ENCODE measurements around the gene TNPO3.

GRCh38 chr7:128941323-128941890, 113.5 kb downstream of the TNPO3 start:
- TF ChIP-seq CTCF (IDR thresholded peaks at IDR 0.05; ENCODE audit: poor library complexity, severe bottlenecking), result no peak
- TF ChIP-seq RAD21 (conservative IDR thresholded peaks at IDR 0.05), result no peak
- no peak for TF ChIP-seq EP300 (conservative IDR thresholded peaks at IDR 0.05; ENCODE audit: poor library complexity, severe bottlenecking)
- no peak for TF ChIP-seq POLR2AphosphoS5 (IDR thresholded peaks at IDR 0.05)
- TF ChIP-seq EZH2 (IDR thresholded peaks at IDR 0.05; ENCODE audit: borderline replicate concordance, insufficient read depth, low read length, poor library complexity, severe bottlenecking), result no peak
- TF ChIP-seq, protein P1, sequence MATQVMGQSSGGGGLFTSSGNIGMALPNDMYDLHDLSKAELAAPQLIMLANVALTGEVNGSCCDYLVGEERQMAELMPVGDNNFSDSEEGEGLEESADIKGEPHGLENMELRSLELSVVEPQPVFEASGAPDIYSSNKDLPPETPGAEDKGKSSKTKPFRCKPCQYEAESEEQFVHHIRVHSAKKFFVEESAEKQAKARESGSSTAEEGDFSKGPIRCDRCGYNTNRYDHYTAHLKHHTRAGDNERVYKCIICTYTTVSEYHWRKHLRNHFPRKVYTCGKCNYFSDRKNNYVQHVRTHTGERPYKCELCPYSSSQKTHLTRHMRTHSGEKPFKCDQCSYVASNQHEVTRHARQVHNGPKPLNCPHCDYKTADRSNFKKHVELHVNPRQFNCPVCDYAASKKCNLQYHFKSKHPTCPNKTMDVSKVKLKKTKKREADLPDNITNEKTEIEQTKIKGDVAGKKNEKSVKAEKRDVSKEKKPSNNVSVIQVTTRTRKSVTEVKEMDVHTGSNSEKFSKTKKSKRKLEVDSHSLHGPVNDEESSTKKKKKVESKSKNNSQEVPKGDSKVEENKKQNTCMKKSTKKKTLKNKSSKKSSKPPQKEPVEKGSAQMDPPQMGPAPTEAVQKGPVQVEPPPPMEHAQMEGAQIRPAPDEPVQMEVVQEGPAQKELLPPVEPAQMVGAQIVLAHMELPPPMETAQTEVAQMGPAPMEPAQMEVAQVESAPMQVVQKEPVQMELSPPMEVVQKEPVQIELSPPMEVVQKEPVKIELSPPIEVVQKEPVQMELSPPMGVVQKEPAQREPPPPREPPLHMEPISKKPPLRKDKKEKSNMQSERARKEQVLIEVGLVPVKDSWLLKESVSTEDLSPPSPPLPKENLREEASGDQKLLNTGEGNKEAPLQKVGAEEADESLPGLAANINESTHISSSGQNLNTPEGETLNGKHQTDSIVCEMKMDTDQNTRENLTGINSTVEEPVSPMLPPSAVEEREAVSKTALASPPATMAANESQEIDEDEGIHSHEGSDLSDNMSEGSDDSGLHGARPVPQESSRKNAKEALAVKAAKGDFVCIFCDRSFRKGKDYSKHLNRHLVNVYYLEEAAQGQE (IDR thresholded peaks at IDR 0.05; ENCODE audit: borderline replicate concordance), result no peak
- TF ChIP-seq MXI1 (conservative IDR thresholded peaks at IDR 0.05; ENCODE audit: poor library complexity, severe bottlenecking), result no peak
- no peak for TF ChIP-seq TAF1 (IDR thresholded peaks at IDR 0.05; ENCODE audit: low read depth)

Data from neural cell (in vitro differentiated cells).